PC-9 (cell line): Measurements from ENCODE around the gene GBP2.

Experiments used
- EZH2 ChIP-seq: fragments of 200-600 bp; sonication (generic); IDR thresholded peaks from 2 replicates; pipeline ENCODE4 v1.8.0; 2017; ENCODE audit warnings: antibody characterized with exemption, low read depth
- TF ChIP-seq, protein P1 (sequence below): fragments of 200-600 bp; sonication (generic); conservative IDR thresholded peaks from 2 replicates; pipeline ENCODE4 v1.6.1; 2017; ENCODE audit warnings: mixed run types, antibody characterized with exemption, mild to moderate bottlenecking, moderate library complexity

DNA sequence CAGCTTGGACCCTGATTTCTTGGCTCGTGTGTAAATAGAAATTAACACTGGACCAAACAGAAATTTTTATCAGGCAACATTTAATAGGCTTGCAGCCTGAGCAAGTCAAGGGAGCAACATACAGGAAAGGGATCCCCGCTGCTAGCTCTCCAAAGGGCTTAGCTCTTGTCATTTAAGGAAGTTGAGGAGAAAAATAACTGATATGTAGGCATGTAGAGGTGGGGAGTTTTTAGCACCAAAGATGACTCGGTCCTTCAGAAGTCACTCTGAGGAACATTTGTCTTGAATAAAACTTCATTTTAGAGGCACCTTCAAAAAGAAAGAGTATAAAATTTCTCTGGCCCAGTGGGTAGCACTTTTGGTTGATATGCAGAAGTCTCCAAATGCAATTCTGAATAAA is 27.1 kb downstream of the GBP2 start:
- TF ChIP-seq, protein P1, sequence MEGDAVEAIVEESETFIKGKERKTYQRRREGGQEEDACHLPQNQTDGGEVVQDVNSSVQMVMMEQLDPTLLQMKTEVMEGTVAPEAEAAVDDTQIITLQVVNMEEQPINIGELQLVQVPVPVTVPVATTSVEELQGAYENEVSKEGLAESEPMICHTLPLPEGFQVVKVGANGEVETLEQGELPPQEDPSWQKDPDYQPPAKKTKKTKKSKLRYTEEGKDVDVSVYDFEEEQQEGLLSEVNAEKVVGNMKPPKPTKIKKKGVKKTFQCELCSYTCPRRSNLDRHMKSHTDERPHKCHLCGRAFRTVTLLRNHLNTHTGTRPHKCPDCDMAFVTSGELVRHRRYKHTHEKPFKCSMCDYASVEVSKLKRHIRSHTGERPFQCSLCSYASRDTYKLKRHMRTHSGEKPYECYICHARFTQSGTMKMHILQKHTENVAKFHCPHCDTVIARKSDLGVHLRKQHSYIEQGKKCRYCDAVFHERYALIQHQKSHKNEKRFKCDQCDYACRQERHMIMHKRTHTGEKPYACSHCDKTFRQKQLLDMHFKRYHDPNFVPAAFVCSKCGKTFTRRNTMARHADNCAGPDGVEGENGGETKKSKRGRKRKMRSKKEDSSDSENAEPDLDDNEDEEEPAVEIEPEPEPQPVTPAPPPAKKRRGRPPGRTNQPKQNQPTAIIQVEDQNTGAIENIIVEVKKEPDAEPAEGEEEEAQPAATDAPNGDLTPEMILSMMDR = no peak
- TF ChIP-seq EZH2 = no peak
